GM23338 (cell line): Measurements from ENCODE around the gene MAST2. TPM values are rescaled to one million over a fixed set of nuclear protein-coding genes. Genes with fewer than 3 reads are reported as not detected.
A peak's percentile ranks its signal among the peaks of the same experiment; 100 is the strongest.

ENCODE experiments used
- ATAC-seq: fragments of 200-7000 bp; cut with Tn5 transposase; 3 replicates; pipeline ENCODE4 v1.9.1; 2020
- DNase-seq: peaks from one replicate; pipeline ENCODE4 v3.0.0-alpha.2; 2015; ENCODE audit warnings: low spot score
- H2AFZ ChIP-seq: fragments of 200-600 bp; sonication (generic); 2 replicates; pipeline ENCODE4 v1.8.0; 2016; ENCODE audit warnings: antibody characterized with exemption, mild to moderate bottlenecking, moderate library complexity
- H3F3A ChIP-seq: fragments of 200-600 bp; sonication (generic); replicated peaks from 2 replicates; pipeline ENCODE4 v1.8.0; 2017; ENCODE audit warnings: antibody characterized with exemption, mixed run types, low read depth
- H3K27ac ChIP-seq: fragments of 200-600 bp; sonication (generic); 2 replicates; pipeline ENCODE4 v1.6.1; 2016; ENCODE audit warnings: low read depth
- H3K27me3 ChIP-seq: fragments of 200-600 bp; sonication (generic); 2 replicates; pipeline ENCODE4 v1.8.0; 2016; ENCODE audit warnings: mild to moderate bottlenecking, mixed run types, moderate library complexity; ENCODE audit not compliant: insufficient read depth
- H3K36me3 ChIP-seq: fragments of 200-600 bp; sonication (generic); 2 replicates; pipeline ENCODE4 v1.8.0; 2016; ENCODE audit warnings: mild to moderate bottlenecking; ENCODE audit not compliant: insufficient read depth
- H3K4me1 ChIP-seq: fragments of 200-600 bp; sonication (generic); 2 replicates; pipeline ENCODE4 v1.8.0; 2016; ENCODE audit warnings: mild to moderate bottlenecking, moderate library complexity; ENCODE audit not compliant: insufficient read depth
- H3K4me2 ChIP-seq: fragments of 200-600 bp; sonication (generic); 2 replicates; pipeline ENCODE4 v1.7.1; 2017; ENCODE audit warnings: mixed run types
- H3K4me3 ChIP-seq: fragments of 200-600 bp; sonication (generic); 2 replicates; pipeline ENCODE4 v1.6.1; 2016; ENCODE audit warnings: mixed run types
- H3K79me2 ChIP-seq: fragments of 200-600 bp; sonication (generic); replicated peaks from 2 replicates; pipeline ENCODE4 v1.8.0; 2017; ENCODE audit warnings: mild to moderate bottlenecking; ENCODE audit not compliant: insufficient read depth
- H3K9me2 ChIP-seq: fragments of 200-600 bp; sonication (generic); 2 replicates; pipeline ENCODE4 v1.8.0; 2017; ENCODE audit not compliant: insufficient read depth
- H4K20me1 ChIP-seq: fragments of 200-600 bp; sonication (generic); replicated peaks from 2 replicates; pipeline ENCODE4 v1.8.0; 2017; ENCODE audit warnings: mild to moderate bottlenecking; ENCODE audit not compliant: insufficient read depth
- H3K27ac Mint-ChIP-seq: 2 replicates; pipeline ENCODE4 v1.8.0; 2020; ENCODE audit warnings: inconsistent platforms, mild to moderate bottlenecking, moderate library complexity, mixed read lengths
- H3K27me3 Mint-ChIP-seq: 3 replicates; pipeline ENCODE4 v1.8.0; 2022; ENCODE audit warnings: low read depth, mild to moderate bottlenecking, moderate library complexity, mixed read lengths, inconsistent platforms; ENCODE audit not compliant: insufficient read depth, poor library complexity
- H3K36me3 Mint-ChIP-seq: 3 replicates; pipeline ENCODE4 v1.8.0; 2021; ENCODE audit warnings: low read depth, mild to moderate bottlenecking, inconsistent platforms, moderate library complexity, mixed read lengths
- H3K4me1 Mint-ChIP-seq: 3 replicates; pipeline ENCODE4 v1.8.0; 2020; ENCODE audit warnings: mild to moderate bottlenecking, inconsistent platforms, mixed read lengths
- H3K4me3 Mint-ChIP-seq: 3 replicates; pipeline ENCODE4 v1.8.0; 2021; ENCODE audit warnings: moderate library complexity, mild to moderate bottlenecking, inconsistent platforms, mixed read lengths
- H3K9me3 Mint-ChIP-seq: 3 replicates; pipeline ENCODE4 v1.8.0; 2020; ENCODE audit warnings: moderate library complexity, mild to moderate bottlenecking, inconsistent platforms, mixed read lengths
- CREB1 ChIP-seq: fragments of 250-450 bp; sonication (Bioruptor Pico); IDR thresholded peaks from 2 replicates; pipeline ENCODE4 v1.5.0; 2020; ENCODE audit warnings: low read depth, mild to moderate bottlenecking, moderate library complexity
- CTCF ChIP-seq, 2 experiments: fragments of 200-600 bp in 1 of 2; sonication (generic) in 1 of 2; conservative IDR thresholded peaks; 2 replicates each; pipeline versions ENCODE4 v1.5.1 to v1.6.1; 2016 to 2017; ENCODE audit warnings: antibody characterized with exemption in 2 of 2, low read depth in 2 of 2, mild to moderate bottlenecking in 2 of 2, moderate library complexity in 1 of 2
- ETS1 ChIP-seq: IDR thresholded peaks from 2 replicates; pipeline ENCODE4 v1.6.1; 2016; ENCODE audit warnings: antibody characterized with exemption
- EZH2 ChIP-seq: fragments of 200-600 bp; sonication (generic); IDR thresholded peaks from one replicate; pipeline ENCODE4 v1.8.0; 2017; ENCODE audit warnings: antibody characterized with exemption, mild to moderate bottlenecking, low read depth; ENCODE audit not compliant: unreplicated experiment
- EZH2phosphoT487 ChIP-seq: fragments of 200-600 bp; sonication (generic); IDR thresholded peaks from one replicate; pipeline ENCODE4 v1.8.1; 2018; ENCODE audit warnings: antibody characterized with exemption; ENCODE audit not compliant: unreplicated experiment
- JUNB ChIP-seq: IDR thresholded peaks from one replicate; pipeline ENCODE4 v1.6.1; 2016; ENCODE audit warnings: antibody characterized with exemption; ENCODE audit not compliant: unreplicated experiment
- NANOG ChIP-seq: IDR thresholded peaks from 2 replicates; pipeline ENCODE4 v1.6.1; 2016; ENCODE audit warnings: antibody characterized with exemption, borderline replicate concordance
- POLR2AphosphoS5 ChIP-seq: IDR thresholded peaks from 2 replicates; pipeline ENCODE4 v1.6.1; 2016; ENCODE audit warnings: antibody characterized with exemption, low read depth
- REST ChIP-seq: IDR thresholded peaks from one replicate; pipeline ENCODE4 v1.6.1; 2018; ENCODE audit warnings: antibody characterized with exemption; ENCODE audit not compliant: unreplicated experiment
- STAT1 ChIP-seq: IDR thresholded peaks from one replicate; pipeline ENCODE4 v1.6.1; 2016; ENCODE audit warnings: antibody characterized with exemption; ENCODE audit not compliant: unreplicated experiment
- ZNF114 ChIP-seq: fragments of 250-450 bp; sonication (Bioruptor Pico); IDR thresholded peaks from 2 replicates; pipeline ENCODE4 v1.5.0; 2020; ENCODE audit warnings: mild to moderate bottlenecking, moderate library complexity
- ZNF331 ChIP-seq: fragments of 250-450 bp; sonication (Bioruptor Pico); IDR thresholded peaks from 2 replicates; pipeline ENCODE4 v1.5.0; 2020; ENCODE audit warnings: low read depth, mild to moderate bottlenecking, moderate library complexity
- long read RNA-seq: library from polyadenylated mRNA; unstranded; transcript quantifications from one replicate; pipeline ENCODE4 v2.0.0, GENCODE V29; 2020; ENCODE audit not compliant: unreplicated experiment
- polyA plus RNA-seq: library from polyadenylated mRNA; unstranded; fragments of >200 nt; fragmentation: Nextera tagmentation; extraction: Ambion mirVana; gene quantifications from 2 replicates; pipeline ENCODE4 v1.2.1, GENCODE V29; 2016
- total RNA-seq: library from RNA; depleted of rRNA; stranded (reverse); fragments of >200 nt; shearing (Covaris generic); gene quantifications from 2 replicates; pipeline ENCODE4 v1.2.3, GENCODE V29; 2014; rRNA removed

MAST2 gene
- 20.7 and 57.7 TPM in 2 replicates for total RNA-seq
- polyA plus RNA-seq: 9.3 and 11.5 TPM in 2 replicates
- long read RNA-seq, partial matches to known transcripts: 3 of 3 reads
- long read RNA-seq, other reads (novel, unspliced or antisense): 0 of 3 reads

GRCh38 chr1:45803299-45803780 lies at the start of gene MAST2:
Gene MAST2 (plus strand): TSS chr1:45803612. CDS start chr1:45803896, 284 bp downstream.
- TF ChIP-seq REST: no peak
- peak; percentile 91 for TF ChIP-seq POLR2AphosphoS5

GRCh38 chr1:45755697-45756096 lies 47.7 kb upstream of the MAST2 start:
- no peak overlapping the region for H3K4me3 Mint-ChIP-seq
- peaks cover 6% of the 10 kb centered on the region for H3K36me3 ChIP-seq
- TF ChIP-seq POLR2AphosphoS5 (no peak), CTCF (conservative IDR thresholded peaks at IDR 0.05; ENCODE audit: low read depth in 2 of 2) (no peak), STAT1 (no peak), CREB1 (CRISPR knock-in tag) (no peak), JUNB (no peak), EZH2 (no peak), EZH2phosphoT487 (no peak), NANOG (no peak), ETS1 (no peak), ZNF331 (CRISPR knock-in tag) (no peak), ZNF114 (no peak)

More at GRCh38 chr1:45803299-45803780, at the start of gene MAST2:
- H3K4me3 ChIP-seq: peak within 1 kb of the TSS; percentile 94
- H3K79me2 ChIP-seq: peaks cover 44% of the 10 kb centered on the region
- H3K9me2 ChIP-seq: no peaks in the 10 kb centered on the region
- peaks cover 23% of the 10 kb centered on the region for H3K4me1 ChIP-seq
- H3K4me2 ChIP-seq: peak within 1 kb of the TSS; percentile 98
- H3K27ac Mint-ChIP-seq: peak within 1 kb of the TSS; percentile 79
- H3K27me3 Mint-ChIP-seq: peaks cover 17% of the 10 kb centered on the region
- ATAC-seq (peak; percentile 88), DNase-seq (peak; percentile 94)
- H4K20me1 ChIP-seq: no peaks in the 10 kb centered on the region; the same call in 1 of the 2 replicates
- H3K27ac ChIP-seq: peak within 1 kb of the TSS; percentile 79
- peaks cover 11% of the 10 kb centered on the region for H3F3A ChIP-seq
- H3K36me3 ChIP-seq: no peaks in the 10 kb centered on the region; the same call in 1 of the 2 replicates
- H3K9me3 Mint-ChIP-seq: no peaks in the 10 kb centered on the region
- H3K36me3 Mint-ChIP-seq: peaks cover 20% of the 10 kb centered on the region
- peaks cover 20% of the 10 kb centered on the region for H3K4me1 Mint-ChIP-seq
- H3K4me3 Mint-ChIP-seq: peak within 1 kb of the TSS; percentile 97
- peak within 1 kb of the TSS; percentile 99 for H2AFZ ChIP-seq
- H3K27me3 ChIP-seq: no peaks in the 10 kb centered on the region

More at GRCh38 chr1:45755697-45756096, 47.7 kb upstream of the MAST2 start:
- Histone ChIP-seq H3K79me2 (no peaks in the 10 kb centered on the region), H3F3A (peaks cover 3% of the 10 kb centered on the region), H3K27me3 (no peaks in the 10 kb centered on the region), H3K4me2 (no peak overlapping the region), H2AFZ (no peak overlapping the region), H3K9me2 (peaks cover 5% of the 10 kb centered on the region), H3K27ac (no peak overlapping the region), H3K4me1 (peaks cover 5% of the 10 kb centered on the region; the same call in 1 of the 2 replicates), H4K20me1 (no peaks in the 10 kb centered on the region), H3K4me3 (no peak overlapping the region)
- Mint-ChIP-seq H3K27me3 (peaks cover 2% of the 10 kb centered on the region), H3K36me3 (peaks cover 15% of the 10 kb centered on the region), H3K4me1 (peaks cover 2% of the 10 kb centered on the region; the same call in 1 of the 3 replicates), H3K9me3 (peaks cover 29% of the 10 kb centered on the region), H3K27ac (no peak overlapping the region)
- DNase-seq (no peak), ATAC-seq (no peak)
